A673 (cell line): ENCODE data around the gene TBL2. TPM values are rescaled to one million over a fixed set of nuclear protein-coding genes. Genes with fewer than 3 reads are reported as not detected.
A peak's percentile ranks its signal among the peaks of the same experiment; 100 is the strongest.
"Not testable (repeated sequence)": the region's sequence is repeated elsewhere in the genome, so short reads cannot be mapped to it uniquely, and the experiment has no call there.

ENCODE experiments used
- BruUV-seq: library from RNA; stranded (reverse); fragments of 400-500 nt; replicated peaks from 2 replicates; lab custom pipeline; 2021; lab: Mats Ljungman, UMichigan
- CTCF ChIA-PET: fragments of 300-600 bp; sonication (Branson Sonifier 250); formaldehyde crosslinking; loops from one replicate; lab custom pipeline; 2022; ENCODE audit warnings: antibody characterized with exemption; lab: Charles Lee
- POLR2A ChIA-PET: fragments of 300-600 bp; sonication (Branson Sonifier 250); formaldehyde crosslinking; loops from one replicate; lab custom pipeline; 2022; ENCODE audit warnings: antibody characterized with exemption; ENCODE audit not compliant: low non-redundant PET; lab: Charles Lee
- DNase-seq: peaks from one replicate; pipeline ENCODE4 v3.0.0-alpha.2; 2015; ENCODE audit warnings: low spot score
- H3K27ac ChIP-seq: fragments of 200-600 bp; sonication (generic); 2 replicates; pipeline ENCODE4 v1.5.1; 2016; ENCODE audit warnings: mixed run types, low read depth, mild to moderate bottlenecking, mixed read lengths, antibody characterized with exemption, low read length; ENCODE audit not compliant: poor library complexity, severe bottlenecking
- H3K27me3 ChIP-seq: fragments of 200-600 bp; sonication (generic); replicated peaks from 2 replicates; pipeline ENCODE4 v1.6.1; 2017; ENCODE audit warnings: mixed run types, low read depth, mild to moderate bottlenecking, mixed read lengths, antibody characterized with exemption, low read length; ENCODE audit not compliant: insufficient read depth, poor library complexity
- H3K36me3 ChIP-seq: fragments of 200-600 bp; sonication (generic); 2 replicates; pipeline ENCODE4 v1.6.1; 2016; ENCODE audit warnings: mixed run types, mild to moderate bottlenecking, mixed read lengths, antibody characterized with exemption, low read length; ENCODE audit not compliant: insufficient read depth, poor library complexity, severe bottlenecking
- H3K4me1 ChIP-seq: fragments of 200-600 bp; sonication (generic); 2 replicates; pipeline ENCODE4 v1.6.1; 2017; ENCODE audit warnings: mixed run types, mild to moderate bottlenecking, mixed read lengths, antibody characterized with exemption, low read length; ENCODE audit not compliant: insufficient read depth, poor library complexity, severe bottlenecking
- H3K4me3 ChIP-seq: fragments of 200-600 bp; sonication (generic); 2 replicates; pipeline ENCODE4 v1.5.1; 2016; ENCODE audit warnings: low read depth, mixed run types, mild to moderate bottlenecking, mixed read lengths, low read length; ENCODE audit not compliant: poor library complexity, severe bottlenecking
- H3K9me3 ChIP-seq: fragments of 200-600 bp; sonication (generic); 2 replicates; pipeline ENCODE4 v1.6.1; 2016; ENCODE audit warnings: mixed run types, low read depth, mild to moderate bottlenecking, mixed read lengths, antibody characterized with exemption, low read length; ENCODE audit not compliant: poor library complexity, severe bottlenecking
- CTCF ChIP-seq: fragments of 300-800, 200-600 bp; sonication (generic); conservative IDR thresholded peaks from 2 replicates; pipeline ENCODE4 v1.5.1; 2017; ENCODE audit warnings: low read depth, mild to moderate bottlenecking, antibody characterized with exemption, low read length, moderate library complexity, mixed read lengths
- EZH2 ChIP-seq: fragments of 200-600 bp; sonication (generic); IDR thresholded peaks from 2 replicates; pipeline ENCODE4 v1.6.1; 2017; ENCODE audit warnings: borderline replicate concordance, low read depth, mild to moderate bottlenecking, mixed read lengths, antibody characterized with exemption, low read length; ENCODE audit not compliant: poor library complexity, severe bottlenecking
- intact Hi-C: fragments of 100-400 bp; cut with micrococcal nuclease; formaldehyde crosslinking; loops from one replicate; pipeline ENCODE4 v1.10.0; 2022; ENCODE audit not compliant: unreplicated experiment
- total RNA-seq: library from RNA; stranded (reverse); gene quantifications from 2 replicates; pipeline ENCODE4 v1.2.3, GENCODE V29; 2021

TBL2 gene
- total RNA-seq, 1 experiment from 2014 or later: 51.9 TPM

GRCh38 chr7:73582664-73583202, 4.4 kb upstream of the TBL2 start:
- DNase-seq: no peak
- no peaks in the 10 kb centered on the region for H3K36me3 ChIP-seq
- TF ChIP-seq CTCF: no peak
- TF ChIP-seq EZH2: no peak
- no TSS peak for BruUV-seq
- intact Hi-C loops: no loop called here
- POLR2A ChIA-PET: no interaction called here
- peaks cover 6% of the 10 kb centered on the region for H3K4me1 ChIP-seq
- CTCF ChIA-PET: no interaction called here
- H3K27ac ChIP-seq: no peak overlapping the region
- H3K4me3 ChIP-seq: no peak overlapping the region
- H3K9me3 ChIP-seq: no peaks in the 10 kb centered on the region
- H3K27me3 ChIP-seq: no peaks in the 10 kb centered on the region

GRCh38 chr7:73581006-73581405, 2.6 kb upstream of the TBL2 start:
- POLR2A ChIA-PET, H3K9me3 ChIP-seq, H3K4me3 ChIP-seq, H3K27me3 ChIP-seq, H3K27ac ChIP-seq, BruUV-seq, intact Hi-C loops, DNase-seq, H3K36me3 ChIP-seq, CTCF ChIA-PET: not testable (repeated sequence)
- H3K4me1 ChIP-seq: peaks cover 16% of the 10 kb centered on the region

GRCh38 chr7:73577627-73578341, 595 bp downstream of the TBL2 start:
- Histone ChIP-seq H3K27ac (peak overlapping the region; percentile 87), H3K36me3 (peaks cover 22% of the 10 kb centered on the region), H3K4me1 (peaks cover 16% of the 10 kb centered on the region), H3K9me3 (no peaks in the 10 kb centered on the region), H3K27me3 (no peaks in the 10 kb centered on the region), H3K4me3 (peak overlapping the region; percentile 71)
- ChIA-PET POLR2A (interaction anchor here (0.6 to 0.8 kb wide), 3 partner anchors 47 to 128 kb away, joined by 4 to 11 read pairs (median 6); partner anchors contain the start of gene MLXIPL), CTCF (interaction anchor here (0.6 kb wide), 1 partner anchor 28 kb away, joined by 4 read pairs; no protein-coding TSS in a partner anchor)
- TF ChIP-seq EZH2: no peak
- BruUV-seq: TSS peak; percentile 67
- no peak for DNase-seq
- intact Hi-C loops: no loop called here

- BruUV-seq: no TSS peak
- no peak for DNase-seq
- Histone ChIP-seq H3K36me3 (peaks cover 62% of the 10 kb centered on the region), H3K27me3 (no peaks in the 10 kb centered on the region), H3K4me3 (no peak overlapping the region), H3K27ac (no peak overlapping the region), H3K4me1 (peaks cover 10% of the 10 kb centered on the region), H3K9me3 (no peaks in the 10 kb centered on the region)
- POLR2A ChIA-PET: no interaction called here
- intact Hi-C loops: no loop called here
- TF ChIP-seq EZH2 (no peak), CTCF (no peak)
- CTCF ChIA-PET: no interaction called here
These were observed 4.6 kb downstream of the TBL2 start for GRCh38 chr7:73573791-73574190.
